ENCODE data around the gene HRAS.

GRCh38 chr11:551596-551995 is 16.2 kb upstream of the HRAS start:
- TF ChIP-seq CTCF (IDR thresholded peaks at IDR 0.05) (no peak), EP300 (IDR thresholded peaks at IDR 0.05) (no peak), POLR2AphosphoS5 (IDR thresholded peaks at IDR 0.05) (no peak)
